WERI-Rb-1 (cell line): ENCODE results near the gene TMEM232.
"Not testable (repeated sequence)": the region's sequence is repeated elsewhere in the genome, so short reads cannot be mapped to it uniquely, and the experiment has no call there.

ENCODE experiments used
- DNase-seq: peaks from one replicate; pipeline ENCODE4 v3.0.0-alpha.2; 2020
- H3K27ac ChIP-seq: fragments of 250-450 bp; sonication (Bioruptor Pico); 2 replicates; pipeline ENCODE4 v1.5.1; 2020; ENCODE audit warnings: mild to moderate bottlenecking, moderate library complexity
- H3K27me3 ChIP-seq: fragments of 250-450 bp; sonication (Bioruptor Pico); 2 replicates; pipeline ENCODE4 v1.5.1; 2021; ENCODE audit warnings: mild to moderate bottlenecking, low read depth, moderate library complexity; ENCODE audit not compliant: insufficient read depth, severe bottlenecking
- H3K36me3 ChIP-seq: fragments of 250-450 bp; sonication (Bioruptor Pico); 2 replicates; pipeline ENCODE4 v1.5.1; 2020; ENCODE audit warnings: mild to moderate bottlenecking, moderate library complexity
- H3K4me3 ChIP-seq: 2 replicates; pipeline ENCODE4 v1.5.1; 2011; ENCODE audit warnings: low read depth, mild to moderate bottlenecking, control low read depth, low read length
- H3K9me3 ChIP-seq: fragments of 250-450 bp; sonication (Bioruptor Pico); 2 replicates; pipeline ENCODE4 v1.5.1; 2021; ENCODE audit warnings: mild to moderate bottlenecking, moderate library complexity; ENCODE audit not compliant: severe bottlenecking
- CTCF ChIP-seq: IDR thresholded peaks from 2 replicates; pipeline ENCODE4 v1.5.1; 2011; ENCODE audit warnings: low read depth, mild to moderate bottlenecking, control low read depth, inconsistent platforms, low read length

The TMEM232 gene

DNA sequence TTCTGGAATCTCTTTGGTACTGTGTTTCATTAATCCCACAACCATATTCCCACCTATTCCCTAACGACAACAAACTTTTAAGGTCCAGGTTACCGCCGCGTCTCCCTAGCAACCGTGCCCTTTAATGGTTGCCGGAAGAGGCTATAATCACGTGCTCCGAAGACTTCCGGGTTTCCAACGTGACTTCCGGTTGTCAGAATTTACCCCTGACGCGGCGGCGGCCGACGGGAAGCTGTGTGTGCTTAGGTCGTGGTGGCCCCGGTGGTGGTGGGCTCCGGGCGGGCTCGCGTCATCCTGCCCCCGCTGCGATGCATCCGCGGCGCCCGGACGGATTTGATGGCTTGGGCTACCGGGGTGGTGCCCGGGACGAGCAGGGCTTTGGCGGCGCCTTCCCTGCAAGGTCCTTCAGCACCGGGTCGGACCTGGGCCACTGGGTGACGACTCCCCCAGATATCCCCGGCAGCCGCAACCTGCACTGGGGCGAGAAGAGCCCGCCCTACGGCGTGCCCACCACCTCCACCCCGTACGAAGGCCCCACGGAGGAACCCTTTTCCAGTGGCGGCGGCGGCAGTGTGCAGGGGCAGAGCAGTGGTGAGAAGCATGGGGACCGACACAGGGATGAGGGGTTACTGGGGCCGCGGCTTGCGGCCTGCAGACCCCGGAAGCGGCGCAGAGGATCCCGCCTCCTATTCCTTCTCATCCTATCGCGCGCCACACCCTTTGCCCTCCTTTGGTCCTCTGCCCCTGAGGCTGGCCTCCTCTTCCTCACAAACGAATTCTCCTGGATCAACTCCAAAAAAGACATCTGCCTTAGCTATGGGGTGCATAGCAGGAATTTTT lies 12.6 kb upstream of the TMEM232 start, which contains the start of gene SLC25A46:
Gene SLC25A46, plus strand, starts transcription at position 196 of the 840 bp plus-strand sequence. Its CDS starts 113 bp downstream, at position 309.
- H3K27ac ChIP-seq = peak within 1 kb of the TSS; percentile 80

DNA sequence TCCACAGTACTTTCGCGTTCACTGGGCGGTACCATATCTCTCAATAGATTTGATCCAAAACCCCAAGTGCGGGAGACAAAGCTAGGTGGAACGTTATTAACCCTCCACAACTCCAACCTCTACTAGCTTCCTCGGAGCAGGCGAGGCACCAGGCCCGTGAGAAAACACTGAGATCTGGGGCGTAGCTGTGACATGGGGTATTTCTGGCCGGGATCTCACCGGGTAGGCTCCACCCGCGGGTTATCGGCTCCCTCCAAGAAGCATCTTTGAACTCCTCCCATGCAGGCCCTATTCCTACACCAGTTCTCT lies 12.0 kb upstream of the TMEM232 start:
- no peak for TF ChIP-seq CTCF
- Histone ChIP-seq H3K27me3 (no peaks in the 10 kb centered on the region), H3K27ac (peak overlapping the region; percentile 80), H3K9me3 (no peaks in the 10 kb centered on the region), H3K4me3 (peak overlapping the region; percentile 88), H3K36me3 (peaks cover 8% of the 10 kb centered on the region; the same call in 1 of the 2 replicates)
- DNase-seq = peak; percentile 19

More for the DNA sequence above, 12.6 kb upstream of the TMEM232 start, which contains the start of gene SLC25A46:
- Histone ChIP-seq H3K9me3 (no peaks in the 10 kb centered on the region), H3K36me3 (peaks cover 8% of the 10 kb centered on the region; the same call in 1 of the 2 replicates), H3K27me3 (no peaks in the 10 kb centered on the region), H3K4me3 (peak within 1 kb of the TSS; percentile 88)
- peak; percentile 86 for DNase-seq
- TF ChIP-seq CTCF = no peak

DNA sequence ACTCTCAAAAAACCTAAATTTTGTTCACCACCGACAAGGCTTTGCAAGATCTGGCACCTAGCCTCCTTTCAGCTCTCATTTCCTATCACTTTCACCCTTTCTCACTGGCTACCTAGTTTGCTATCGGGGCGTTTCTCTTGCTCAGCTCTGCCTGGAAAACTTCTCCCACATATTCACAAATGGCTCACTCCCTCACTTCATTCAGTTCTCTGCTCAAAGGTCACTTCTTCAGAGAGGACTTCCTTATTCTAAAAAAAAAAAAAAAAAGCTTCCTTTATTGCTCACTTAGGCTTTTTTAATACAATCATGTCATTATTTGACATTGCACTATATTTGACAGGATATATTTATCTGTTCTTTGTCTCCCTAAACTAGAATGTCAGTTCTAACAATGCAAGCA lies 10.3 kb upstream of the TMEM232 start:
- Histone ChIP-seq H3K9me3 (no peaks in the 10 kb centered on the region), H3K27me3 (no peaks in the 10 kb centered on the region), H3K36me3 (peaks cover 8% of the 10 kb centered on the region; the same call in 1 of the 2 replicates), H3K4me3 (no peak overlapping the region), H3K27ac (no peak overlapping the region)
- TF ChIP-seq CTCF = no peak
- DNase-seq = no peak

GRCh38 chr5:110735556-110735955 lies 9.1 kb upstream of the TMEM232 start:
- H3K27ac ChIP-seq = no peak overlapping the region
- no peak for TF ChIP-seq CTCF
- no peaks in the 10 kb centered on the region for H3K27me3 ChIP-seq
- no peaks in the 10 kb centered on the region for H3K9me3 ChIP-seq
- no peak for DNase-seq
- no peak overlapping the region for H3K4me3 ChIP-seq
- peaks cover 8% of the 10 kb centered on the region; the same call in 1 of the 2 replicates for H3K36me3 ChIP-seq

DNA sequence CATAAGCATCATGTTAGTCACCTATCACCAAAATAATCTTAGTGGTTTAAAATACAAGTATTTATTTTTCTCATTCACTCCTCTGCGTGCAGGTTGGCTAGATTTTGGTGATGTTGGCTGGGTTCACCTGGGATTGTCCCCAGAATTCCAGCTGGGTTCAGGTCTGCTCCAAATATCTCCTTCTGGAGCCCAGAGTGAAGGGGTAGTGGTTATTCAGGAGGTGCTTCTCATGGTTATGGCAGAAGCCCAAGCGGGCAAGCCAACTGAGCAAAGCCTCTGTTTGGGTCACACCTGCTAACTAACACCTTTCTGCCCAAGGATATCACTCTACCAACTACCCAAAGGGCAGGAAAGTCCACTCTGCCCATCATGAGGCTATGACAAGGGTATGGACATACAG lies 7.6 kb upstream of the TMEM232 start:
- no peaks in the 10 kb centered on the region for H3K27me3 ChIP-seq
- DNase-seq = no peak
- TF ChIP-seq CTCF = no peak
- peaks cover 7% of the 10 kb centered on the region; the same call in 1 of the 2 replicates for H3K36me3 ChIP-seq
- H3K4me3 ChIP-seq = no peak overlapping the region
- no peaks in the 10 kb centered on the region for H3K9me3 ChIP-seq
- no peak overlapping the region for H3K27ac ChIP-seq

DNA sequence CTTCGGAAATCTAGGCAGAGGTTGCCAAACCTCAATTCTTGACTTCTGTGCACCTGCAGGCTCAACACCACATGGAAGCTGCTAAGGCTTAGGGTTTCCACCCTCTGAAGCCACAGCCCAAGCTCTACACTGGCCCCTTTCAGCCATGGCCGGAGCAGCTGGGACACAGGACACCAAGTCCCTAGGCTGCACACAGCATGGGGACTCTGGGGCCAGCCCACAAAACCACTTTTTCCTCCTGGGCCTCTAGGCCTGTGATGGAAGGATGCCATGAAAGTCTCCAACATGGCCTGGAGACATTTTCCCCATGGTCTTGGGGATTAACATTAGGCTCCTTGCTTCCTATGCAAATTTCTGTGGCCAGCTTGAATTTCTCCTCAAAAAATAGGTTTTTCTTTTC lies 5.0 kb upstream of the TMEM232 start:
- H3K9me3 ChIP-seq, DNase-seq, H3K4me3 ChIP-seq, H3K27me3 ChIP-seq, H3K36me3 ChIP-seq, H3K27ac ChIP-seq: not testable (repeated sequence)
